K562 (cell line): ENCODE measurements around the gene CFL1. TPM values are rescaled to one million over a fixed set of nuclear protein-coding genes. Genes with fewer than 3 reads are reported as not detected.

ENCODE experiments used
- ARID2 ChIP-seq: fragments of 450-650 bp; IDR thresholded peaks from 2 replicates; pipeline ENCODE4 v1.6.1; 2017; ENCODE audit warnings: antibody characterized with exemption, mild to moderate bottlenecking
- CBX8 ChIP-seq: fragments of 200-600 bp; sonication (generic); IDR thresholded peaks from 2 replicates; pipeline ENCODE4 v1.6.1; 2012; ENCODE audit warnings: borderline replicate concordance, mixed run types, low read depth, mild to moderate bottlenecking, moderate library complexity, mixed read lengths, low read length, control low read depth, inconsistent platforms; ENCODE audit not compliant: poor library complexity, severe bottlenecking; ENCODE audit errors: extremely low read depth
- DIDO1 ChIP-seq: fragments of 450-650 bp; IDR thresholded peaks from 2 replicates; pipeline ENCODE4 v1.6.1; 2016; ENCODE audit warnings: low read depth, missing biosample characterization, missing genetic modification characterization
- EZH2 ChIP-seq: IDR thresholded peaks from 2 replicates; pipeline ENCODE4 v1.6.1; 2012; ENCODE audit warnings: low read depth, mild to moderate bottlenecking, inconsistent platforms, low read length, borderline replicate concordance
- GATAD2A ChIP-seq: fragments of 450-650 bp; IDR thresholded peaks from 2 replicates; pipeline ENCODE4 v1.6.1; 2017
- HDAC6 ChIP-seq: IDR thresholded peaks from 2 replicates; pipeline ENCODE4 v1.6.1; 2012; ENCODE audit warnings: low read depth, mild to moderate bottlenecking, control low read depth, inconsistent platforms, low read length, moderate library complexity
- HMGXB4 ChIP-seq: sonication (generic); formaldehyde crosslinking; IDR thresholded peaks from 2 replicates; pipeline ENCODE4 v1.8.1; 2023; ENCODE audit warnings: mild to moderate bottlenecking, missing genetic modification reagents
- HSF4 ChIP-seq: fragments of 250-450 bp; sonication (Bioruptor Pico); IDR thresholded peaks from 2 replicates; pipeline ENCODE4 v2.1.2; 2022; ENCODE audit warnings: mild to moderate bottlenecking, moderate library complexity, borderline replicate concordance
- JUNB ChIP-seq: fragments of 450-650 bp; formaldehyde crosslinking; conservative IDR thresholded peaks from 2 replicates; pipeline ENCODE4 v1.4.0; 2020; ENCODE audit warnings: mild to moderate bottlenecking
- MXD1 ChIP-seq: fragments of 250-450 bp; sonication (Bioruptor Pico); IDR thresholded peaks from 2 replicates; pipeline ENCODE4 v1.8.0; 2021; ENCODE audit warnings: borderline replicate concordance, mild to moderate bottlenecking, moderate library complexity; ENCODE audit not compliant: poor library complexity, severe bottlenecking
- NR1H2 ChIP-seq: sonication (generic); formaldehyde crosslinking; IDR thresholded peaks from 2 replicates; pipeline ENCODE4 v1.4.0; 2020; ENCODE audit warnings: mild to moderate bottlenecking, missing genetic modification reagents
- RBFOX2 ChIP-seq: fragments of 200-400 bp; formaldehyde crosslinking; IDR thresholded peaks from 2 replicates; pipeline ENCODE4 v1.6.1; 2017; ENCODE audit warnings: low read depth, mild to moderate bottlenecking, low read length, moderate library complexity
- RBM22 ChIP-seq: fragments of 200-400 bp; formaldehyde crosslinking; IDR thresholded peaks from 2 replicates; pipeline ENCODE4 v1.6.1; 2018; ENCODE audit warnings: low read length, low read depth; ENCODE audit not compliant: poor library complexity, severe bottlenecking
- RREB1 ChIP-seq: fragments of 250-450 bp; sonication (Bioruptor Pico); IDR thresholded peaks from 2 replicates; pipeline ENCODE4 v1.4.0; 2020
- TAF1 ChIP-seq: IDR thresholded peaks from 2 replicates; pipeline ENCODE4 v1.6.1; 2011; ENCODE audit warnings: mild to moderate bottlenecking, low read length, moderate library complexity; ENCODE audit not compliant: insufficient read depth, control insufficient read depth, severe bottlenecking; ENCODE audit errors: extremely low read depth
- ZBTB43 ChIP-seq: sonication (generic); formaldehyde crosslinking; IDR thresholded peaks from 2 replicates; pipeline ENCODE4 v1.8.0; 2023; ENCODE audit warnings: mild to moderate bottlenecking, missing genetic modification reagents
- ZNF354B ChIP-seq: fragments of 250-450 bp; sonication (Bioruptor Pico); IDR thresholded peaks from 2 replicates; pipeline ENCODE4 v1.4.0; 2020
- ZNF778 ChIP-seq: fragments of 450-650 bp; formaldehyde crosslinking; IDR thresholded peaks from 2 replicates; pipeline ENCODE4 v1.4.0; 2020; ENCODE audit warnings: mild to moderate bottlenecking, moderate library complexity
- polyA plus RNA-seq, 8 experiments: library from polyadenylated mRNA; depleted of rRNA in 4 of 8; stranded (reverse) in 5 of 8; unstranded in 3 of 8; fragments of >200 nt; fragmentation: Nextera tagmentation in 2 of 8; fragmentation: Illumina TruSeq in 1 of 8; extraction: Ambion mirVana in 2 of 8; extraction: Trizol in 1 of 8; gene quantifications; 2 replicates each; pipeline versions ENCODE4 v1.2.1 to v1.2.3, GENCODE V29; 2011 to 2014; ENCODE audit warnings: inconsistent platforms in 1 of 8, missing spikeins in 1 of 8
- total RNA-seq, 7 experiments: library from RNA; depleted of rRNA in 6 of 7; stranded (reverse); fragments of >200 nt in 6 of 7; fragmentation: Illumina TruSeq in 2 of 7; extraction: Trizol in 2 of 7; gene quantifications; 2 replicates each; pipeline versions ENCODE4 v1.2.1 to v1.2.3, GENCODE V29; 2011 to 2021; ENCODE audit warnings: low replicate concordance in 1 of 7

Gene CFL1
- total and polyA plus RNA-seq, 9 of the 15 experiments (the other 6 are each of a cell fraction or from before 2014, with no cell fraction given), result 105 to 1,101 (median 859) TPM

GRCh38 chr11:65899356-65900124 is 41.6 kb upstream of the CFL1 start (continued):
- no peak for TF ChIP-seq RREB1 (CRISPR knock-in tag)
- peak; percentile 51; the same call in 1 of the 2 replicates for TF ChIP-seq JUNB (CRISPR knock-in tag)
- TF ChIP-seq ZBTB43 (CRISPR knock-in tag), result no peak
- TF ChIP-seq RBFOX2, result peak; percentile 98
- peak; percentile 75; the same call in 1 of the 2 replicates for TF ChIP-seq GATAD2A
- TF ChIP-seq EZH2, result no peak
- TF ChIP-seq ZNF354B, result no peak
- TF ChIP-seq CBX8, result no peak
- no peak for TF ChIP-seq HMGXB4
- no peak for TF ChIP-seq DIDO1 (tag)
- TF ChIP-seq ARID2, result no peak
- TF ChIP-seq TAF1, result peak; percentile 57
- TF ChIP-seq ZNF778 (CRISPR knock-in tag), result no peak
- TF ChIP-seq NR1H2 (CRISPR knock-in tag), result 0 out of 2 replicates have a peak, but pooled peaks have one; percentile 72
- no peak for TF ChIP-seq HSF4
- no peak for TF ChIP-seq HDAC6
- TF ChIP-seq MXD1 (CRISPR knock-in tag), result peak; percentile 59
- TF ChIP-seq RBM22, result peak; percentile 100
